Mesodermal cell (in vitro differentiated cells): ENCODE data around the gene PPP1R37.

Source experiments
- H3K27ac ChIP-seq: 2 replicates; pipeline ENCODE4 v1.7.0; 2013; ENCODE audit warnings: mild to moderate bottlenecking, low read depth, low read length, moderate library complexity; ENCODE audit not compliant: severe bottlenecking
- H3K36me3 ChIP-seq: 2 replicates; pipeline ENCODE4 v1.7.1; 2013; ENCODE audit warnings: mild to moderate bottlenecking, low read length, moderate library complexity; ENCODE audit not compliant: control insufficient read depth, insufficient read depth
- H3K4me1 ChIP-seq: one replicate; pipeline ENCODE4 v1.7.1; 2013; ENCODE audit warnings: mild to moderate bottlenecking, low read length; ENCODE audit not compliant: insufficient read depth, control insufficient read depth, poor library complexity, severe bottlenecking
- H3K4me3 ChIP-seq: 2 replicates; pipeline ENCODE4 v1.7.0; 2013; ENCODE audit warnings: low read length, control low read depth, mild to moderate bottlenecking; ENCODE audit not compliant: insufficient read depth, poor library complexity, severe bottlenecking; ENCODE audit errors: extremely low read depth
- H3K9me3 ChIP-seq: 2 replicates; pipeline ENCODE4 v1.7.1; 2013; ENCODE audit warnings: mild to moderate bottlenecking, low read length, moderate library complexity; ENCODE audit not compliant: control insufficient read depth
- WGBS, 2 experiments: methylation state at CpG; one replicate each; pipeline ENCODE4 v1.1.5; 2013; ENCODE audit warnings: missing lambda C conversion rate in 2 of 2; ENCODE audit not compliant: insufficient coverage in 2 of 2; 5-methylcytosine and 5-hydroxymethylcytosine counted together

The PPP1R37 gene

DNA sequence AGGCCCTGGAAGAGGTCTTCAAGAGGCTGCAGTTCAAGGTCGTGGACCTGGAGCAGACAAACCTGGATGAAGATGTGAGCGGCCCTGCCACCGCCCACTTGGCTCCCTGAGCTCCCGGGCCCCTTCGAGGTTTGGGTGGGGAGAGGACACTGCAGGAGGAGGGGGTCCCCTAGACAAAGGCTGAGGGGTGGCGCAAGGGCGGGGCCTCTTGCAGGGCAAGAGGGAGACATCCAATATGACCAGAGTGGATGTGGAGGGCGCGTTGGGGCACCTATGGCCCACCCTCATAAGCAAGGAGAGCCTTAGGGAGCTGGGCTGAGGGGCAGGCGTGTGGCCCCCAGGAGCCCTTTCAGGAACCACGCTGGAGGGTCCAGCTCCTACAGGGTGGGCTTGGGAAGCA, 47.6 kb downstream of the PPP1R37 start:
- Histone ChIP-seq H3K36me3 (peaks cover 37% of the 10 kb centered on the region), H3K4me1 (peaks cover 7% of the 10 kb centered on the region), H3K4me3 (no peak overlapping the region), H3K9me3 (no peaks in the 10 kb centered on the region), H3K27ac (no peak overlapping the region)
- WGBS, 2 experiments = 97 to 98% methylated on average over 5 to 10 of the region's 11 CpGs

DNA sequence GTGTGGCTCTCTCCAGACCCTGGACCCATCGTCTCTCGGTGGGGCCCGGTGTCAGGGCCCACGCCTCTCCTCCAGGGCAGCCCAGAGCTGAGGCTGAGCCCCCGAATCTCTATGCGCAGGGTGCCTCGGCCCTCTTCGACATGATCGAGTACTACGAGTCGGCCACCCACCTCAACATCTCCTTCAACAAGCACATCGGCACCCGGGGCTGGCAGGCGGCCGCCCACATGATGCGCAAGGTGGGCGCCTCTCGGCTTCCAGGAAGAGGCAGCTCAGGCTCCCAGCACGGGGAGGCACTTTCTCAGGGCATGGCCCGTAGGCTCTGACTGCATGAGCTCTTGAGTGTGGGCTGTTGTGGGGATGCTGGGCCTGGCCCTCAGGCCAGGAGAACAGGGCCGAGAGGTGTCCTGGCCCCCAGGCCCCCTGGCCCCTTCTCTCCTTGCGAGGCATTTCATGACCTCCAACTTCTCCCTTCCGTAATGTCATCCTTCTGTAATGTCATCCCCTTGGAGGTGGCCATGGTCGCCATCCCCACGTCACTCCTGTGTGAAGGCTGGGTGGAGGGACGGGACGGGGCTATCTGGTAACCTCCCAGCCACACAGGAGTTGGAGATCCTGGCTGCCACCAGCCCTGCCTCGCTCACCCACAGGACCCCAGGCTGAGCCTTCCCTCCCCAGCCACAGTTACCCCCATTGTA, 48.4 kb downstream of the PPP1R37 start:
- no peak overlapping the region for H3K4me3 ChIP-seq
- no peak overlapping the region for H3K27ac ChIP-seq
- WGBS, 2 experiments = 92 to 98% methylated on average over 19 to 22 of the region's 28 CpGs
- H3K4me1 ChIP-seq = peaks cover 3% of the 10 kb centered on the region
- H3K36me3 ChIP-seq = peaks cover 40% of the 10 kb centered on the region
- no peaks in the 10 kb centered on the region for H3K9me3 ChIP-seq

DNA sequence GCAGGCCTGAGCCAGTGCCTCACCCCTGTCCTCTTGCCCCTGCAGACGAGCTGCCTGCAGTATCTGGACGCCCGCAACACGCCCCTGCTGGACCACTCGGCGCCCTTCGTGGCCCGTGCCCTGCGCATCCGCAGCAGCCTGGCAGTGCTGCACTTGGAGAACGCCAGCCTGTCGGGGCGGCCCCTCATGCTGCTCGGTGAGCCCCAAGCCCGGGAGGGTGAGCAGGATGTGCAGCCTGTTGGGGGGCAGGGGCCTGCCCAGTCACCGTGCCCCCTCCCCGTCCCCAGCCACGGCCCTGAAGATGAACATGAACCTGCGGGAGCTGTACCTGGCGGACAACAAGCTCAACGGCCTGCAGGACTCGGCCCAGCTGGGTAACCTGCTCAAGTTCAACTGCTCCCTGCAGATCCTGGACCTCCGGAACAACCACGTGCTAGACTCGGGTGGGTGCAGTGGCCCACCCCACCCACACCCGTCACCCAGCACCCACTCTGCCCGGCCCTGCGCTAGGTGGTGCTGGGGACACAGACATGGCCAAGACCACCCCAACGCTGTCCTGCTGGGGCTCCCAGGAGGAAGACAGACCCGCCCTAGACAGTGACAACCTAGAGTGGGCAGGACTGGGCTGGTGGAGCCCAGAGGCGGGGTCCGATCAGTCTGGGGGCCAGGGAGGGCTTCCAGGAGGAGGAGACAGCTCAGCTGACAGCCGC, 49.2 kb downstream of the PPP1R37 start:
- Histone ChIP-seq H3K4me3 (no peak overlapping the region), H3K36me3 (peaks cover 45% of the 10 kb centered on the region), H3K27ac (no peak overlapping the region), H3K4me1 (no peaks in the 10 kb centered on the region), H3K9me3 (no peaks in the 10 kb centered on the region)
- WGBS, 2 experiments = 97% methylated on average over 28 to 33 of the region's 33 CpGs

DNA sequence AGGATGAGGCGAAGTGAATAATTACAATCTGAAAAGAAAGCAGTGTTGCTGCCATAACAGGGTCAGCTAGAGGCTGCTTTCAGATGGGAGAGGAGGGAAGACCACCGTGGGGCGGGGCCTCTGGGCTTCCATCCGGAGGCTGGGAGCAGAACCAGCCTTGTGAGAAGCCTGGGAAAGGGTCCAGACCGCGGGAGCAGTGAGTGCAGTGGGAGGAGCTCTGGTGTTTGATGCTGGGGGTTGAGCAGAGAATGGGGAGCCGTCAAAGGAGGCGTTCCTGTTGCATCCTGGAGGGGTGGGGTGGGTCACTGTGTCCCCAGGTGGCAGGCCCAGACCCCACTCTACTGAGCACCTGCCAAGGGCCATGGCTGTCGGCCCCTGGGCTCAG, 49.7 kb downstream of the PPP1R37 start:
- H3K36me3 ChIP-seq = peaks cover 47% of the 10 kb centered on the region

DNA sequence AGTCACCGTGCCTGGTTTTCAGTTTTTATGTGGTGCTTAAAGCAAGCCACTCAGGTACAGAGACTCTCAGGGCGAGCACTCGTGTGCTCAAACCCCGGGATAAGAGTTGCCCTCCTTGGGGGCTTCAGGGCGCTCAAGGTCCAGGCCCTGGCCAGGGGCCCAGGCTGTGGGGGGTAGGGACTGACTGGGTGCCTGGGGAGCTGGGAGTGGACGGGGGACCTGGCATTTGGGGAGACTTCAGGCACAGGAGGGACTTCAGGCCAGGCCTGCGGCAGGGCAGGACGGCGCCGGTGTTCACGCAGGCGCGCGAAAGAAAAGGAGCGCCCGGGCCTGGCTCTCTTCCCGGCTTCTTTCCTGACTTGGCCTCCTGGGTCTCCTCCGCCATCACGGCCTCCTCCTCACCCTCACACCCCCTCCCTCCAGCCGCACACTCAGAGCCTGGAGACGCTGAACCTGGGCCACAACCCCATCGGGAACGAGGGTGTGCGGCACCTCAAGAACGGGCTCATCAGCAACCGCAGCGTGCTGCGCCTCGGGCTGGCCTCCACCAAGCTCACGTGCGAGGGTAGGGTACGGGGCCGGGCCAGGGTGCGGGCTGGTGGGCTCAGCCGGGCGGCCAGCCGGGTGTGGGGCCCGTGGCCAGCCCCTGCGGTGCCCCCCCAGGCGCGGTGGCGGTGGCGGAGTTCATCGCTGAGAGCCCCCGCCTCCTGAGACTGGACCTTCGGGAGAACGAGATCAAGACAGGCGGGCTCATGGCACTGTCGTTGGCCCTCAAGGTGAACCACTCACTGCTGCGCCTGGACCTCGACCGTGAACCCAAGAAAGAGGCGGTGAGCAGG, 51.7 kb downstream of the PPP1R37 start:
- Histone ChIP-seq H3K4me3 (no peak overlapping the region), H3K36me3 (peaks cover 52% of the 10 kb centered on the region), H3K27ac (no peak overlapping the region), H3K4me1 (no peaks in the 10 kb centered on the region), H3K9me3 (no peaks in the 10 kb centered on the region)
- 97 to 99% methylated on average over 45 to 49 of the region's 53 CpGs for whole genome bisulfite sequencing, 2 experiments

More for the DNA sequence above, 49.7 kb downstream of the PPP1R37 start:
- Histone ChIP-seq H3K4me1 (no peaks in the 10 kb centered on the region), H3K27ac (no peak overlapping the region), H3K4me3 (no peak overlapping the region), H3K9me3 (no peaks in the 10 kb centered on the region)
- 88 to 96% methylated on average over 5 to 9 of the region's 9 CpGs for WGBS, 2 experiments

DNA sequence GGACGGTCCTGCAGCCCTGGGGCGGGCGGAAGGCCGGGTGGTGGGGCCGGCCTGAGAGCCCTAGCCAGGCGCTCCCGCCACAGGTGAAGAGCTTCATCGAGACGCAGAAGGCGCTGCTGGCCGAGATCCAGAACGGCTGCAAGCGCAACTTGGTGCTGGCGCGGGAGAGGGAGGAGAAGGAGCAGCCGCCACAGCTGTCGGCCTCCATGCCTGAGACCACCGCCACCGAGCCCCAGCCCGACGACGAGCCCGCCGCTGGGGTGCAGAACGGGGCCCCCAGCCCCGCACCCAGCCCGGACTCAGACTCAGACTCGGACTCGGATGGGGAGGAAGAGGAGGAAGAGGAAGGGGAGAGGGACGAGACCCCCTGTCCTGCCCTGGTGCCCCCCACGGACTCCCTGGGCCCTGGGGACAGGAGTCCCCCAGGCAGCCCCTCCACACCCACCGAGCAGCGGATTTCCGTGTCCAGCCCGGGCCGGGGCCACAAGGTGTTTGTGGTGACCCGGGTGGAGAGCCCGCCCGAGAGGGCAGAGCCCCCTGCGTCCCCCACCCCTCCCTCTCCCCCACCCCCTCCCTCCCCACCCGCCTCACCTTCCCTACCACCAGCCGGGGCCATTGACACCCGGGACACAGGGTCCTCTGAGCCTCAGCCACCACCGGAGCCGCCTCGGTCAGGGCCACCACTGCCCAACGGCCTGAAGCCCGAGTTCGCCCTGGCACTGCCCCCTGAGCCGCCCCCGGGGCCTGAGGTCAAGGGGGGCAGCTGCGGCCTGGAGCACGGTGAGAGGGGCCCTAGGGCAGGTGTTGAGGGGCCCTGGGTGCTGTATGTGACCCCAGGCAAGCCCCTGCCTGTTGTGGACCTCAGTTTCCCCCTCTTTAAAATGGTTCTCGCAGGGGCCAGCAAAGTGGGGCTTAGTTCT, 52.6 kb downstream of the PPP1R37 start:
- WGBS, 2 experiments = 97 to 98% methylated on average over 36 of the region's 54 CpGs
- Histone ChIP-seq H3K4me3 (no peak overlapping the region), H3K27ac (no peak overlapping the region), H3K4me1 (no peaks in the 10 kb centered on the region), H3K9me3 (no peaks in the 10 kb centered on the region), H3K36me3 (peaks cover 49% of the 10 kb centered on the region)

DNA sequence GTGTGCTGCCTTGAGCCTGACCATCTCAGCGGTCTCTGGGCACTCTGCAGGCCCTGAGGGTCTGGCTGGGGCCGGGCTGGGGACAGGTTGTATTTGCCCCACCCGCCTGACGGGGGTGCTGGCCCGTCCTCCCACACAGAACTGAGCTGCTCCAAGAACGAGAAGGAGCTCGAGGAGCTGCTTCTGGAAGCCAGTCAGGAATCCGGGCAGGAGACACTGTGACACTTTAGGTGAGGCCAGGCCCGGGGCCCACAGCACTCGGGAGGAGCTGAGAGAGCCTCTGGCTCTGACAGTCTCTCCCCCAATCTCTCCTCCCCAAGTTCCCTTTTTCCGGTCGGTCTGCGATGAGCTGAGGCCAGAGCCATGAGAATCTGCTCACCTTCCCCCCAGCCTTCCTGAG, 53.3 kb downstream of the PPP1R37 start:
- Histone ChIP-seq H3K27ac (no peak overlapping the region), H3K4me3 (no peak overlapping the region), H3K9me3 (no peaks in the 10 kb centered on the region), H3K36me3 (peaks cover 43% of the 10 kb centered on the region), H3K4me1 (no peaks in the 10 kb centered on the region)
- 89 to 92% methylated on average over 9 to 10 of the region's 13 CpGs for WGBS, 2 experiments

DNA sequence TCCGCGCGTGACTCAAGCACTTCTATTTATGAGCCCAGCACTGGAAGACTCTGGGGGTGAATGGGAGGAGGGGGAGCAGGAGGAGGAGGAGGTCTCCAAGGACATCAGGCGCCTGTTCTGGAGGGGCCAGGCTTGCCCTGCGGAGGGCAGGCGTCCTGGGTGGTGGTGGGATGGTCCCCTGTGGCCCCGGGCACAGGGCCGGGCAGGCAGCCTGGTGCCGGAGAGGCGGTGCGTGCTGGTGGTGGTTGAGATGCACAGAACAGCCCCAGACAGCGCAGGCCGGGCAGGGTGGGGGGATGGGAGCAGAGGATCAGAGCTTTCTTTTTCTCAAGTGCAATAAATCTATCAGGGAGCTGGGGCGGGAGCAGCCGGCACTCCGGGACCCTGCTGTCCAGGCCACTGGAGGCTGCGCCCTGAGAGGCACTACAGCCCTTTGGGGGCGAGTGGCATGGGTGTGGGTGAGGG, 53.8 kb downstream of the PPP1R37 start:
- 95 to 98% methylated on average over 10 to 16 of the region's 18 CpGs for WGBS, 2 experiments
- no peaks in the 10 kb centered on the region for H3K9me3 ChIP-seq
- peaks cover 43% of the 10 kb centered on the region for H3K36me3 ChIP-seq
- no peaks in the 10 kb centered on the region for H3K4me1 ChIP-seq
- no peak overlapping the region for H3K4me3 ChIP-seq
- no peak overlapping the region for H3K27ac ChIP-seq

DNA sequence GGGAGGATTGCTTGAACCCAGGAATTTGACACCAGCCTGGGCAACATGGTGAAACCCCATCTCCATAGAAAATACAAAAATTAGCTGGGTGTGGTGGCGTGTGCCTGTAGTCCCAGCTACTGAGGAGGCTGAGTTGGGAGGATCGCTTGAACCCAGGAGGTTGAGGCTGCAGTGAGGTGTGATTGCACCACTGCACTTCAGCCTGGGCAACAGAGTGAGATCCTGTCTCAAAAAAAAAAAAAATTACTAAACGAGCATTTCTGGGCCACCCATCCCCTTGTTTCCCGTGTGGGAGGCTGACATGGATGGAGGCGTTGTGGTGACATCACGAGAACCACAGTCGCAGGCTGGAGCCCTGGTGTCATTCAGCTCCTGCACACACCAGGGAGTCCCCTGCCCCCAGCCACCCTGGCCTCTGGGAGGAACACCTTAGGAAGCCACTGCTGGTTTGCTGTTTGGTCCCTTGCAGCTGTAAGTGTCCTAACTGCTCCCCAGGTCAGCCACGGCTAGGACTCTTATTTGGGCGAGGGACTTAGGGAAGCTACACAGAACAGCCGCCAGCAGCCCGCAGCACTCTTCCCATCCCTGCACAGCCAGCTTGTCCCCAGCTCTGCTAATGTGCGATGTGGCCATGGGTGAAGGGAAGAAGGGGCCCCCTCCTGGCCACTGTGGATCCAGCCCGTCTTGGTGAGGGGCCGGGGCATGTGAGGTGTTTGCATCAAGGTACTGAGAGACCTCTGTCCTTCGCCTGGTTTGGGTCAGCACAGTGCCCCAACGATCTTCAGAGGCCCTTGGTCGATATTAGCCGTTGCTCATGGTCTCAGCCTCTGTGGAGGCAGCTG, 55.1 kb downstream of the PPP1R37 start:
- H3K36me3 ChIP-seq = peaks cover 37% of the 10 kb centered on the region
- 85 to 88% methylated on average over 14 to 16 of the region's 18 CpGs for WGBS, 2 experiments
- peaks cover 2% of the 10 kb centered on the region for H3K4me1 ChIP-seq

More for the DNA sequence above, 55.1 kb downstream of the PPP1R37 start:
- Histone ChIP-seq H3K9me3 (no peaks in the 10 kb centered on the region), H3K4me3 (no peak overlapping the region), H3K27ac (no peak overlapping the region)
